Neural progenitor cell (in vitro differentiated cells): ENCODE data around the gene ARSA. TPM values are rescaled to one million over a fixed set of nuclear protein-coding genes. Genes with fewer than 3 reads are reported as not detected.
"Not testable (repeated sequence)": the region's sequence is repeated elsewhere in the genome, so short reads cannot be mapped to it uniquely, and the experiment has no call there.

Source experiments
- DNase-seq: peaks from one replicate; pipeline ENCODE4 v3.0.0-alpha.2; 2016; ENCODE audit warnings: low spot score
- H2AFZ ChIP-seq: fragments of 200-600 bp; sonication (generic); replicated peaks from 2 replicates; pipeline ENCODE4 v1.6.1; 2016; ENCODE audit warnings: antibody characterized with exemption
- H3F3A ChIP-seq: fragments of 200-600 bp; sonication (generic); 2 replicates; pipeline ENCODE4 v1.6.1; 2016; ENCODE audit warnings: antibody characterized with exemption, low read depth
- H3K27ac ChIP-seq: fragments of 200-600 bp; sonication (generic); 2 replicates; pipeline ENCODE4 v1.5.1; 2016; ENCODE audit warnings: mild to moderate bottlenecking
- H3K27me3 ChIP-seq: fragments of 200-600 bp; sonication (generic); 2 replicates; pipeline ENCODE4 v1.6.1; 2016; ENCODE audit warnings: mild to moderate bottlenecking, moderate library complexity
- H3K36me3 ChIP-seq: fragments of 200-600 bp; sonication (generic); 2 replicates; pipeline ENCODE4 v1.5.1; 2016
- H3K4me1 ChIP-seq: fragments of 200-600 bp; sonication (generic); 2 replicates; pipeline ENCODE4 v1.6.1; 2016; ENCODE audit warnings: mixed run types
- H3K4me2 ChIP-seq: fragments of 200-600 bp; sonication (generic); 2 replicates; pipeline ENCODE4 v1.6.1; 2016
- H3K4me3 ChIP-seq: fragments of 200-600 bp; sonication (generic); 2 replicates; pipeline ENCODE4 v1.5.1; 2016
- H3K79me2 ChIP-seq: fragments of 200-600 bp; sonication (generic); 2 replicates; pipeline ENCODE4 v1.6.1; 2016; ENCODE audit warnings: low read depth
- H3K9ac ChIP-seq: fragments of 200-600 bp; sonication (generic); 2 replicates; pipeline ENCODE4 v1.6.1; 2016
- H3K9me3 ChIP-seq: fragments of 200-600 bp; sonication (generic); 2 replicates; pipeline ENCODE4 v1.5.1; 2016; ENCODE audit warnings: low read depth
- H4K20me1 ChIP-seq: fragments of 200-600 bp; sonication (generic); 2 replicates; pipeline ENCODE4 v1.6.1; 2016; ENCODE audit warnings: low read depth
- H3K27ac Mint-ChIP-seq: 3 replicates; pipeline ENCODE4 v1.8.0; 2021; ENCODE audit warnings: mixed read lengths
- H3K27me3 Mint-ChIP-seq: 2 replicates; pipeline ENCODE4 v1.8.0; 2022; ENCODE audit warnings: low read depth, mild to moderate bottlenecking, inconsistent platforms, moderate library complexity, mixed read lengths; ENCODE audit not compliant: insufficient read depth
- H3K36me3 Mint-ChIP-seq: 3 replicates; pipeline ENCODE4 v1.8.0; 2021; ENCODE audit warnings: mixed read lengths
- H3K4me1 Mint-ChIP-seq: 3 replicates; pipeline ENCODE4 v1.8.0; 2021; ENCODE audit warnings: mixed read lengths
- H3K4me3 Mint-ChIP-seq: 3 replicates; pipeline ENCODE4 v1.8.0; 2021; ENCODE audit warnings: mild to moderate bottlenecking, moderate library complexity, mixed read lengths
- H3K9me3 Mint-ChIP-seq: 3 replicates; pipeline ENCODE4 v1.8.0; 2020; ENCODE audit warnings: mixed read lengths
- CTCF ChIP-seq: fragments of 200-600 bp; sonication (generic); IDR thresholded peaks from 2 replicates; pipeline ENCODE4 v1.5.1; 2017; ENCODE audit warnings: antibody characterized with exemption, mild to moderate bottlenecking
- EZH2 ChIP-seq: fragments of 200-600 bp; sonication (generic); IDR thresholded peaks from 2 replicates; pipeline ENCODE4 v1.6.1; 2017; ENCODE audit warnings: antibody characterized with exemption, mild to moderate bottlenecking, moderate library complexity
- EZH2phosphoT487 ChIP-seq: fragments of 200-600 bp; sonication (generic); IDR thresholded peaks from 2 replicates; pipeline ENCODE4 v1.6.1; 2017; ENCODE audit warnings: antibody characterized with exemption
- total RNA-seq: library from RNA; depleted of rRNA; stranded (reverse); fragments of >200 nt; gene quantifications from 2 replicates; pipeline ENCODE4 v1.2.3, GENCODE V29; 2015; ENCODE audit warnings: low replicate concordance

The ARSA gene
- total RNA-seq, 1 donor from 2014 or later: 4.2 TPM

- Histone ChIP-seq H3K27ac (no peak overlapping the region), H3K9ac (no peak overlapping the region), H3F3A (peaks cover 8% of the 10 kb centered on the region), H3K4me2 (no peak overlapping the region), H3K79me2 (no peaks in the 10 kb centered on the region), H2AFZ (no peak overlapping the region), H3K4me3 (no peak overlapping the region), H3K4me1 (no peaks in the 10 kb centered on the region), H4K20me1 (no peaks in the 10 kb centered on the region), H3K36me3 (no peaks in the 10 kb centered on the region), H3K27me3 (peaks cover 31% of the 10 kb centered on the region), H3K9me3 (no peaks in the 10 kb centered on the region)
- Mint-ChIP-seq H3K9me3 (peaks cover 2% of the 10 kb centered on the region), H3K4me1 (peaks cover 3% of the 10 kb centered on the region), H3K4me3 (no peak overlapping the region), H3K36me3 (peaks cover 1% of the 10 kb centered on the region), H3K27me3 (peaks cover 2% of the 10 kb centered on the region), H3K27ac (no peak overlapping the region)
- TF ChIP-seq EZH2: no peak
- no peak for DNase-seq
These were observed 18.4 kb downstream of the ARSA start for GRCh38 chr22:50609599-50609998.

GRCh38 chr22:50608996-50609395, 19.0 kb downstream of the ARSA start:
- peaks cover 8% of the 10 kb centered on the region for H3F3A ChIP-seq
- TF ChIP-seq EZH2phosphoT487: no peak
- no peak for TF ChIP-seq EZH2
- TF ChIP-seq CTCF: no peak
- DNase-seq: no peak
- peaks cover 2% of the 10 kb centered on the region for H3K27me3 Mint-ChIP-seq
- H3K9ac ChIP-seq: no peak overlapping the region
- no peaks in the 10 kb centered on the region for H3K79me2 ChIP-seq
- no peaks in the 10 kb centered on the region for H3K9me3 Mint-ChIP-seq
- H3K4me2 ChIP-seq: no peak overlapping the region
- H3K36me3 Mint-ChIP-seq: peaks cover 1% of the 10 kb centered on the region
- H3K9me3 ChIP-seq: no peaks in the 10 kb centered on the region
- H3K27me3 ChIP-seq: peaks cover 32% of the 10 kb centered on the region
- H3K4me1 Mint-ChIP-seq: peaks cover 3% of the 10 kb centered on the region
- H3K27ac ChIP-seq: no peak overlapping the region
- no peak overlapping the region for H3K4me3 Mint-ChIP-seq
- no peaks in the 10 kb centered on the region for H3K4me1 ChIP-seq
- H3K4me3 ChIP-seq: no peak overlapping the region
- no peaks in the 10 kb centered on the region for H3K36me3 ChIP-seq
- H2AFZ ChIP-seq: no peak overlapping the region
- H4K20me1 ChIP-seq: no peaks in the 10 kb centered on the region
- H3K27ac Mint-ChIP-seq: no peak overlapping the region

- not testable (repeated sequence) for H3F3A ChIP-seq, H3K27ac Mint-ChIP-seq, H3K27me3 Mint-ChIP-seq
These were observed 19.7 kb downstream of the ARSA start for GRCh38 chr22:50608058-50608840.

GRCh38 chr22:50607659-50608020, 20.3 kb downstream of the ARSA start:
- Mint-ChIP-seq H3K4me3 (no peak overlapping the region), H3K9me3 (no peaks in the 10 kb centered on the region), H3K4me1 (peaks cover 7% of the 10 kb centered on the region), H3K27ac (no peak overlapping the region), H3K27me3 (peaks cover 2% of the 10 kb centered on the region), H3K36me3 (peaks cover 1% of the 10 kb centered on the region)
- no peak overlapping the region for H3K27ac ChIP-seq
- no peak overlapping the region for H3K4me2 ChIP-seq
- H3K36me3 ChIP-seq: no peaks in the 10 kb centered on the region
- no peaks in the 10 kb centered on the region for H3F3A ChIP-seq
- TF ChIP-seq EZH2phosphoT487: no peak
- TF ChIP-seq EZH2: no peak
- TF ChIP-seq CTCF: no peak
- H3K9ac ChIP-seq: no peak overlapping the region
- no peaks in the 10 kb centered on the region for H3K9me3 ChIP-seq
- H3K27me3 ChIP-seq: peaks cover 34% of the 10 kb centered on the region
- H2AFZ ChIP-seq: no peak overlapping the region
- H3K4me3 ChIP-seq: no peak overlapping the region
- no peaks in the 10 kb centered on the region for H4K20me1 ChIP-seq
- no peaks in the 10 kb centered on the region for H3K79me2 ChIP-seq
- H3K4me1 ChIP-seq: no peaks in the 10 kb centered on the region
- DNase-seq: no peak

More at GRCh38 chr22:50608058-50608840, 19.7 kb downstream of the ARSA start:
- not testable (repeated sequence) for H3K4me1 ChIP-seq, H3K9ac ChIP-seq, H3K36me3 Mint-ChIP-seq, H3K36me3 ChIP-seq, H3K9me3 Mint-ChIP-seq, DNase-seq, H4K20me1 ChIP-seq, H3K79me2 ChIP-seq, H3K4me3 Mint-ChIP-seq, H3K9me3 ChIP-seq, H3K4me3 ChIP-seq, H3K4me1 Mint-ChIP-seq, H2AFZ ChIP-seq, H3K27ac ChIP-seq, H3K4me2 ChIP-seq
- peaks cover 32% of the 10 kb centered on the region for H3K27me3 ChIP-seq
